ENCODE measurements around the gene C17orf113.

DNA sequence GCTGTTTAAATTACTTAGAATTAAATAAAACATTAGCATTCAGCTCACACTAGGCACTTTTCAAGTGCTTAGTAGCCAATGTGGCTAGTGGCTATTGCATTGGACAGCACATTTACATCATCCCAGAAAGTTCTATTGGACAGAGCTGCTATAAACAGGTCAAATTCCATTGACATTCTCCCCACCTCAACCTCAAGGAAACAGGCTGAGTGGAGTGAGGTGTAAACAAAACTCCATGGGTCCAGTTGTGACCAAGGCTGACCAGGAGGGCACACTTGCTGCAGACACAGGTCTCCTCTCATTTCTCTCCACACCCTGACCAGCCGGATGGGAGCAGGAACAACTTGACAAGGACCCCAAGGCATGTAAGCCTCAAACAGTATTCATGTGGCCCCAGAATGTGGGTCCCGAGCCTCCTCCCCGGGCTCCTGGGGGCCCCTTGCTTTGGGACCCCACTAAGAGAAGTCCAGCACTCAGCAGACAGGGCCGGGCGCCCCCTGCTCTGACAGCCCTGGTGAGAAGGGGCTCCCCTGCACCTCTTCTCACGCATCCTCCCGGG lies 488 bp downstream of the C17orf113 start:
- no peak for TF ChIP-seq TAF1 (IDR thresholded peaks at IDR 0.05; ENCODE audit: low read depth)
- TF ChIP-seq YY1 (IDR thresholded peaks at IDR 0.05; ENCODE audit: low read depth) = no peak
- no peak for TF ChIP-seq FOXM1 (IDR thresholded peaks at IDR 0.05; ENCODE audit: borderline replicate concordance, low read depth)
- TF ChIP-seq, protein P1, sequence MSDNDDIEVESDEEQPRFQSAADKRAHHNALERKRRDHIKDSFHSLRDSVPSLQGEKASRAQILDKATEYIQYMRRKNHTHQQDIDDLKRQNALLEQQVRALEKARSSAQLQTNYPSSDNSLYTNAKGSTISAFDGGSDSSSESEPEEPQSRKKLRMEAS (IDR thresholded peaks at IDR 0.05) = no peak
- no peak for TF ChIP-seq CREB1 (IDR thresholded peaks at IDR 0.05; ENCODE audit: low read depth)
- TF ChIP-seq, protein P2, sequence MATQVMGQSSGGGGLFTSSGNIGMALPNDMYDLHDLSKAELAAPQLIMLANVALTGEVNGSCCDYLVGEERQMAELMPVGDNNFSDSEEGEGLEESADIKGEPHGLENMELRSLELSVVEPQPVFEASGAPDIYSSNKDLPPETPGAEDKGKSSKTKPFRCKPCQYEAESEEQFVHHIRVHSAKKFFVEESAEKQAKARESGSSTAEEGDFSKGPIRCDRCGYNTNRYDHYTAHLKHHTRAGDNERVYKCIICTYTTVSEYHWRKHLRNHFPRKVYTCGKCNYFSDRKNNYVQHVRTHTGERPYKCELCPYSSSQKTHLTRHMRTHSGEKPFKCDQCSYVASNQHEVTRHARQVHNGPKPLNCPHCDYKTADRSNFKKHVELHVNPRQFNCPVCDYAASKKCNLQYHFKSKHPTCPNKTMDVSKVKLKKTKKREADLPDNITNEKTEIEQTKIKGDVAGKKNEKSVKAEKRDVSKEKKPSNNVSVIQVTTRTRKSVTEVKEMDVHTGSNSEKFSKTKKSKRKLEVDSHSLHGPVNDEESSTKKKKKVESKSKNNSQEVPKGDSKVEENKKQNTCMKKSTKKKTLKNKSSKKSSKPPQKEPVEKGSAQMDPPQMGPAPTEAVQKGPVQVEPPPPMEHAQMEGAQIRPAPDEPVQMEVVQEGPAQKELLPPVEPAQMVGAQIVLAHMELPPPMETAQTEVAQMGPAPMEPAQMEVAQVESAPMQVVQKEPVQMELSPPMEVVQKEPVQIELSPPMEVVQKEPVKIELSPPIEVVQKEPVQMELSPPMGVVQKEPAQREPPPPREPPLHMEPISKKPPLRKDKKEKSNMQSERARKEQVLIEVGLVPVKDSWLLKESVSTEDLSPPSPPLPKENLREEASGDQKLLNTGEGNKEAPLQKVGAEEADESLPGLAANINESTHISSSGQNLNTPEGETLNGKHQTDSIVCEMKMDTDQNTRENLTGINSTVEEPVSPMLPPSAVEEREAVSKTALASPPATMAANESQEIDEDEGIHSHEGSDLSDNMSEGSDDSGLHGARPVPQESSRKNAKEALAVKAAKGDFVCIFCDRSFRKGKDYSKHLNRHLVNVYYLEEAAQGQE (IDR thresholded peaks at IDR 0.05; ENCODE audit: low read depth) = no peak
- no peak for TF ChIP-seq CEBPB (IDR thresholded peaks at IDR 0.05)
- TF ChIP-seq EP300 (IDR thresholded peaks at IDR 0.05; ENCODE audit: borderline replicate concordance) = no peak
- no peak for TF ChIP-seq ZBTB7A (IDR thresholded peaks at IDR 0.05; ENCODE audit: low read depth)
- no peak for TF ChIP-seq TCF12 (IDR thresholded peaks at IDR 0.05; ENCODE audit: low read depth)
- TF ChIP-seq TEAD4 (IDR thresholded peaks at IDR 0.05) = no peak

Data from Ishikawa (cell line).